Measurements from ENCODE around the gene CHRM4. TPM values are rescaled to one million over a fixed set of nuclear protein-coding genes. Genes with fewer than 3 reads are reported as not detected.

Gene CHRM4
- total RNA-seq = under 1 TPM in 1 of 2 donors, not detected in 1; 0.46 TPM
- 0.28 TPM for polyA plus RNA-seq (2013, experiment 1 of 2)
- 0.25 TPM for polyA plus RNA-seq (2013, experiment 2 of 2)
- long read RNA-seq, experiment 1 = 0 reads
- long read RNA-seq, experiment 2, partial matches to known transcripts = 0 of 1 reads
- long read RNA-seq, experiment 2, other reads (novel, unspliced or antisense) = 1 of 1 reads
- long read RNA-seq, experiment 3, partial matches to known transcripts = 0 of 1 reads
- long read RNA-seq, experiment 3, other reads (novel, unspliced or antisense) = 1 of 1 reads
- long read RNA-seq, experiment 4 = 0 reads

DNA sequence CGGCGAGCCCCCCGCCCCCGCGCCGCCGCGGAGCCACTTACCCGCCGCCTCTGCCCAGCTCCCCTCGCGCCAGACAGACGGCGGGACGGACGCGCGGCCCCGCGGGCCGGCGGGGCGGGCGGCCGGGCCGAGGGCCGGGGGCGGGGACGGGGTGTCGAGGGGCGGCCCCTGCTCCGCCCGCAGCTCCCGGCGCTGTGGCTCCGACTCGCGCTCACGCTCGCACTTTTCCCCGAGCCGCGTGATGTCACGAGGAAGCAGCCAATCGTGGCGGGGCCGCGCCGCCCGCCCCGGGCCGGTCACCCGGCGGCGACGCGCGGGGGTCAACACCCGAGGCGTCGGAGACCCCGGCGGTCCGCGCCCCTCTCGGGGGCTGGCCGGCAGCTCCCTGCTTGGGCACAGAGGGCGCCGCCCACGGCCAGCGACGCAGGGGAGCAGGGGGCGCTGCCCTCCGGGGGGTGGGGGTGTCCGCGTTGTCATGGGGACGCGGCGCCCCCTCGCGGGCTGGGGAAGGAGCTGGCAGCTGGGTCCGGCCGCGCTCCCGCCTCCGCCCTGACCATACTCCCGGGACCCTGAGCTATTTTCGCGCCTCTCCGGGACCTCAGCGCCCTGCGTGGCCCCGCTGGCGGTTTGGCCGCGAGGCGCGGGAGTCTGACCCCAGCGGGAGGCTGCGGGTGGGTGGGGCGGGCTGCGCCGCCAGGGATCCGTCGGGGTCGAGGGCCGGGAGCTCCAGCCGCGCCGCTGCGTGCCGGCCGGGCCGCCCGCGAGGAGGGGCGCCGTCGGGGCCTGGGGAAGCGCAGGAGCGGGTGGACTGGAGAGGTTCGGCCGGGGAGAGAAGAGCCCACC lies at the start of gene CHRM4:
Gene CHRM4 (minus strand): TSS at position 199 of the 843 bp plus-strand sequence. CDS start 5,219 bp downstream, outside the sequence.
- H3K27me3 ChIP-seq (ENCODE audit: control insufficient read depth, insufficient read depth, low read length, poor library complexity, severe bottlenecking) = peaks cover 52% of the 10 kb centered on the region
- Mint-ChIP-seq H3K4me3 (peak within 1 kb of the TSS; percentile 60), H3K27ac (no peak within 1 kb of the TSS), H3K9me3 (no peaks in the 10 kb centered on the region), H3K4me1 (peaks cover 25% of the 10 kb centered on the region), H3K27me3 (ENCODE audit: insufficient read depth) (peaks cover 60% of the 10 kb centered on the region), H3K36me3 (ENCODE audit: low read depth) (peaks cover 11% of the 10 kb centered on the region)
- DNase-seq = peak; percentile 85
- no peak within 1 kb of the TSS for H3K27ac ChIP-seq (ENCODE audit: low read depth, low read length)
- H3K4me3 ChIP-seq (ENCODE audit: low read length) = peak within 1 kb of the TSS; percentile 79
- H3K9ac ChIP-seq (ENCODE audit: extremely low read depth, low read length, poor library complexity, severe bottlenecking) = no peak within 1 kb of the TSS
- WGBS, 2 experiments (ENCODE audit: insufficient coverage in 1 of 2, insufficient read length in 1 of 2) = 0 to 1% methylated on average over 6 to 123 of the region's 123 CpGs
- H3K36me3 ChIP-seq (ENCODE audit: control insufficient read depth, insufficient read depth, low read length) = peaks cover 14% of the 10 kb centered on the region
- H3K9me3 ChIP-seq (ENCODE audit: control insufficient read depth, low read length) = no peaks in the 10 kb centered on the region
- TF ChIP-seq, protein P1, sequence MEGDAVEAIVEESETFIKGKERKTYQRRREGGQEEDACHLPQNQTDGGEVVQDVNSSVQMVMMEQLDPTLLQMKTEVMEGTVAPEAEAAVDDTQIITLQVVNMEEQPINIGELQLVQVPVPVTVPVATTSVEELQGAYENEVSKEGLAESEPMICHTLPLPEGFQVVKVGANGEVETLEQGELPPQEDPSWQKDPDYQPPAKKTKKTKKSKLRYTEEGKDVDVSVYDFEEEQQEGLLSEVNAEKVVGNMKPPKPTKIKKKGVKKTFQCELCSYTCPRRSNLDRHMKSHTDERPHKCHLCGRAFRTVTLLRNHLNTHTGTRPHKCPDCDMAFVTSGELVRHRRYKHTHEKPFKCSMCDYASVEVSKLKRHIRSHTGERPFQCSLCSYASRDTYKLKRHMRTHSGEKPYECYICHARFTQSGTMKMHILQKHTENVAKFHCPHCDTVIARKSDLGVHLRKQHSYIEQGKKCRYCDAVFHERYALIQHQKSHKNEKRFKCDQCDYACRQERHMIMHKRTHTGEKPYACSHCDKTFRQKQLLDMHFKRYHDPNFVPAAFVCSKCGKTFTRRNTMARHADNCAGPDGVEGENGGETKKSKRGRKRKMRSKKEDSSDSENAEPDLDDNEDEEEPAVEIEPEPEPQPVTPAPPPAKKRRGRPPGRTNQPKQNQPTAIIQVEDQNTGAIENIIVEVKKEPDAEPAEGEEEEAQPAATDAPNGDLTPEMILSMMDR (conservative IDR thresholded peaks at IDR 0.05) = peak; percentile 72
- H3K4me1 ChIP-seq (ENCODE audit: control insufficient read depth, insufficient read depth, low read length) = peaks cover 18% of the 10 kb centered on the region

GRCh38 chr11:46438211-46438610 lies 46.6 kb upstream of the CHRM4 start:
- DNase-seq = no peak
- no peaks in the 10 kb centered on the region for H3K27me3 Mint-ChIP-seq (ENCODE audit: insufficient read depth)
- H3K4me3 Mint-ChIP-seq = no peak overlapping the region
- peaks cover 34% of the 10 kb centered on the region for H3K36me3 Mint-ChIP-seq (ENCODE audit: low read depth)
- Histone ChIP-seq H3K4me3 (ENCODE audit: low read length) (no peak overlapping the region), H3K9ac (ENCODE audit: extremely low read depth, low read length, poor library complexity, severe bottlenecking) (no peak overlapping the region), H3K9me3 (ENCODE audit: control insufficient read depth, low read length) (no peaks in the 10 kb centered on the region), H3K27ac (ENCODE audit: low read depth, low read length) (no peak overlapping the region), H3K27me3 (ENCODE audit: control insufficient read depth, insufficient read depth, low read length, poor library complexity, severe bottlenecking) (no peaks in the 10 kb centered on the region), H3K4me1 (ENCODE audit: control insufficient read depth, insufficient read depth, low read length) (peaks cover 11% of the 10 kb centered on the region), H3K36me3 (ENCODE audit: control insufficient read depth, insufficient read depth, low read length) (peaks cover 58% of the 10 kb centered on the region)
- peaks cover 2% of the 10 kb centered on the region for H3K9me3 Mint-ChIP-seq
- TF ChIP-seq, protein P1 (conservative IDR thresholded peaks at IDR 0.05) = no peak
- peaks cover 47% of the 10 kb centered on the region for H3K4me1 Mint-ChIP-seq
- no peak overlapping the region for H3K27ac Mint-ChIP-seq
- 78 to 86% methylated on average over 4 of the region's 4 CpGs for WGBS, 2 experiments (ENCODE audit: insufficient coverage in 1 of 2, insufficient read length in 1 of 2)

DNA sequence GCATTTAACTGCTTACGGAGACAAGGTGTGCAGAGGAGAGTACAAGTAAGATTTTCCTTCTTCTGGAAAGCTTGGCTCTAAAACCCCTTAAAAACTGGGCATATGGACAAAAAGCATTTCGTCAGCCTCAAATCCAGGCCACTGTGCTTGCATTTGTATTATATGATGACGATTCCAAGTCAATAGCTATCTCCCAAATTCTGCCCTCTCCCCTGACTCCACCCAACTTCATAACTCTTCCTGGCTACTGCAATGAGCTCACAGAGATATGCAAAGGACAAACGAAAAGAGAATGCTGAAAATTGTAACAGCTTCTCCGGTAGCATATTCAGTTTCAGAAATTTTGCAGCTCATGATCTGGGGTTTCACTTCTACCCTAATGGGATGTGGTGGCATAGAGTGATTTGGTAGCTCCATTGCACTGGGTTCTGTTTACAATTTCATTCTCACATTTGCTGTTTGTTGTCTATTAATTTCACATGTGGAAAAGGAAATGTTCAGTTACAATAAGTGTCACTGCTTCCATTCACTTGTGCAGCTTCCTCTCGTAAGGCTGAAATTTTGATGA lies 45.6 kb upstream of the CHRM4 start:
- Histone ChIP-seq H3K9me3 (ENCODE audit: control insufficient read depth, low read length) (no peaks in the 10 kb centered on the region), H3K27ac (ENCODE audit: low read depth, low read length) (no peak overlapping the region), H3K9ac (ENCODE audit: extremely low read depth, low read length, poor library complexity, severe bottlenecking) (no peak overlapping the region), H3K36me3 (ENCODE audit: control insufficient read depth, insufficient read depth, low read length) (peaks cover 58% of the 10 kb centered on the region), H3K27me3 (ENCODE audit: control insufficient read depth, insufficient read depth, low read length, poor library complexity, severe bottlenecking) (no peaks in the 10 kb centered on the region), H3K4me1 (ENCODE audit: control insufficient read depth, insufficient read depth, low read length) (peaks cover 11% of the 10 kb centered on the region), H3K4me3 (ENCODE audit: low read length) (no peak overlapping the region)
- 94 to 100% methylated on average over 3 to 6 of the region's 6 CpGs for WGBS, 2 experiments (ENCODE audit: insufficient coverage in 1 of 2, insufficient read length in 1 of 2)
- TF ChIP-seq, protein P1 (conservative IDR thresholded peaks at IDR 0.05) = no peak
- H3K27ac Mint-ChIP-seq = no peak overlapping the region
- H3K4me3 Mint-ChIP-seq = no peak overlapping the region
- H3K4me1 Mint-ChIP-seq = peaks cover 47% of the 10 kb centered on the region
- peaks cover 32% of the 10 kb centered on the region for H3K36me3 Mint-ChIP-seq (ENCODE audit: low read depth)
- H3K27me3 Mint-ChIP-seq (ENCODE audit: insufficient read depth) = no peaks in the 10 kb centered on the region
- peaks cover 2% of the 10 kb centered on the region for H3K9me3 Mint-ChIP-seq
- no peak for DNase-seq

Data from endodermal cell (in vitro differentiated cells).